ENCODE results near the gene SGSM2. TPM values are rescaled to one million over a fixed set of nuclear protein-coding genes. Genes with fewer than 3 reads are reported as not detected.

Gene SGSM2
- total RNA-seq, 1 donor from 2014 or later: 19.8 TPM

DNA sequence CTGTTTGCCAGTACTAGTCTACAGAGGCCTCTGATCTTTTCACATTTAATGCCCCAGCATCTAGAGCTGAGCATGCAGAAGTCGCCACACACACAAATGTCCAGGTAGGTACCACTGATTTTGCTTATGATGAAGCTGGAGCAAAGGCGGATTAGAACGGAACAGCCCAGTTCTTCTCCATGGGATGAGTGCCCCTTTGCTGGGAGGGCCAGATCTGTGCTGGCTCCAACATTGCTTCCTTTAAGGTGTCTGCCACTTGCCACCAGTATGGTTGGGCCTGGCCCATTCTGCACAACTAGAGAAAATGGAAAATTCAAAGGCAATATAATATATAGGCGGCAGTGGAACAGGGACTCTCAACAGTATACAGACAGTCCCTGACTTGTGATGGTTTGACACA lies 65.7 kb downstream of the SGSM2 start:
- peaks cover 0 to 4% (median 0%) of the 10 kb centered on the region in 3 donors for H3K36me3 ChIP-seq (ENCODE audit: control insufficient read depth in 3 of 3, insufficient read depth in 3 of 3, low read length in 3 of 3)
- H3K4me3 ChIP-seq (ENCODE audit: low read length in 3 of 3): peak overlapping the region; percentile 65 to 99 (median 73)
- no peaks in the 10 kb centered on the region for H3K9me3 ChIP-seq (ENCODE audit: control insufficient read depth in 3 of 3, low read length in 3 of 3)
- H3K27me3 ChIP-seq (ENCODE audit: control insufficient read depth in 3 of 3, insufficient read depth in 3 of 3, low read length in 3 of 3): no peaks in the 10 kb centered on the region
- H3K9ac ChIP-seq (ENCODE audit: low read depth in 1 of 3, low read length in 3 of 3): peak overlapping the region in 1 of 3 donors; percentile 79
- no peak overlapping the region for H3K27ac ChIP-seq (ENCODE audit: low read depth, low read length)
- peaks cover 54 to 59% (median 58%) of the 10 kb centered on the region in 3 donors for H3K4me1 ChIP-seq (ENCODE audit: control insufficient read depth in 3 of 3, insufficient read depth in 3 of 3, low read length in 3 of 3)

DNA sequence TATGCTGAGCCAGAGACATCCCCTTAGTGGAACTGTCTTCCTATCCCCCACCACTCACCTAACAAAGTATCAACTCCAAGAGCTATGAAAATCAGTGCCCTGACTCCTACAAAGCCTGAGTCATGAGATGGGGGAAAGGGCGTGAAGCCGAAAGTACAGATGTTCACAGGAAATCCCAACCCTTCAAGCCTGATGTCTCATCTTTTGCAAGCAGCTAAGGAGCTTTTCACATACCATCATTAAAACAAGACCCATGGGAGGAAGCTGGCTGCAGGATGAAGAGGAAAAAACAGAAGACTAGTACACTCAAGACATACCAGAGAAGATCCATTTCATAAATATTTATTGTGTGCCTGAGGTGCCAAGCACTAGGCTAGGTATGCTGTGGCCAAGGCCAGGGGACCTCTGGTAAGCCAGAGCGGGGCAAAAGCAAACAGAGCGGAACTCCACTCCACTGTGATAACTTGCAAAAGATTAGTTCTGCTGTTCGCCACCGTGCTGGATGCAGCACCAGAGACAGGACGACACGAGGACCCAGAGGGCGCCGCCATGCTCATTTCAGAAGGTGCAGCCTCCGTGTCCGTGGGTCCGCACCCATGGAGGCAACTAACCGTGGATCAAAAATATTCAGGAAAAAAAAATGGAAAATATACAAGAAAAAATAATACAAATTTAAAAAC lies 68.1 kb downstream of the SGSM2 start:
- Histone ChIP-seq H3K4me3 (ENCODE audit: low read length in 3 of 3) (no peak overlapping the region), H3K27me3 (ENCODE audit: control insufficient read depth in 3 of 3, insufficient read depth in 3 of 3, low read length in 3 of 3) (no peaks in the 10 kb centered on the region), H3K27ac (ENCODE audit: low read depth, low read length) (peak overlapping the region; percentile 86), H3K9me3 (ENCODE audit: control insufficient read depth in 3 of 3, low read length in 3 of 3) (no peaks in the 10 kb centered on the region), H3K9ac (ENCODE audit: low read depth in 1 of 3, low read length in 3 of 3) (no peak overlapping the region), H3K36me3 (ENCODE audit: control insufficient read depth in 3 of 3, insufficient read depth in 3 of 3, low read length in 3 of 3) (peaks cover 0 to 2% (median 0%) of the 10 kb centered on the region in 3 donors), H3K4me1 (ENCODE audit: control insufficient read depth in 3 of 3, insufficient read depth in 3 of 3, low read length in 3 of 3) (peaks cover 42 to 49% (median 43%) of the 10 kb centered on the region in 3 donors)

DNA sequence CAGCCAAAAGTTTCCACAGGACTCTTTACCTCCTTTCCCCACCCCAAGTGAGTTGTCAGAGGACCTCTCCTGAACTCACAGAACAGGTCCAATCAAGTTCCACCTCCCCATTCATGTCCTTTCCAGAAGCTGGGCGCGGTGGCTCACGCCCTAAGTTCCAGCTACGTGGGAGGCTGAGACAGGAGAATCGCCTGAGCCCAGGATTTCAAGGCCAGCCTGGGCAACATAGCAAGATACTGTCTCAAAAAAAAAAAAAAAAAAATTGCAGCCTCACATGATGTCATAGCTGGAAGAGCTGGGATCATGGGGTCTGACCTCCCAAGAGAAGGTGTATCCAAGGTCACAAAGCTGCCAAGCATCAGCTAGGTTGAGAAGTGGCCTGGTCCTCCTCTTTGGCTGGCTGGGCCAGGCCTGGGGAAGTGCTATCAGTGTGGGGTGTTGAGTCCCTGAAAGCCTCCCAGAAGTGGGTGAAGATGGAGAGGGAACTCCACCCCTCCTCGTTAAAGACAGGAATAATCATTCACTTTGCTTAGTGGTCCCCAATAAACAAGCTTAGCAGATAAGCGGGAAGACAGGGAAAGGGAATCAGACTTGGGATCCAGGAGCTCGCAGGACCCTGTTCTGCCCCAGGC lies 69.1 kb downstream of the SGSM2 start:
- Histone ChIP-seq H3K27me3 (ENCODE audit: control insufficient read depth in 3 of 3, insufficient read depth in 3 of 3, low read length in 3 of 3) (no peaks in the 10 kb centered on the region), H3K9ac (ENCODE audit: low read depth in 1 of 3, low read length in 3 of 3) (peak overlapping the region; percentile 45 to 76 (median 65)), H3K4me3 (ENCODE audit: low read length in 3 of 3) (peak overlapping the region in 1 of 3 donors; percentile 48), H3K9me3 (ENCODE audit: control insufficient read depth in 3 of 3, low read length in 3 of 3) (no peaks in the 10 kb centered on the region), H3K36me3 (ENCODE audit: control insufficient read depth in 3 of 3, insufficient read depth in 3 of 3, low read length in 3 of 3) (peaks cover 0 to 4% (median 0%) of the 10 kb centered on the region in 3 donors), H3K27ac (ENCODE audit: low read depth, low read length) (peak overlapping the region; percentile 86), H3K4me1 (ENCODE audit: control insufficient read depth in 3 of 3, insufficient read depth in 3 of 3, low read length in 3 of 3) (peaks cover 42 to 49% (median 43%) of the 10 kb centered on the region in 3 donors)

DNA sequence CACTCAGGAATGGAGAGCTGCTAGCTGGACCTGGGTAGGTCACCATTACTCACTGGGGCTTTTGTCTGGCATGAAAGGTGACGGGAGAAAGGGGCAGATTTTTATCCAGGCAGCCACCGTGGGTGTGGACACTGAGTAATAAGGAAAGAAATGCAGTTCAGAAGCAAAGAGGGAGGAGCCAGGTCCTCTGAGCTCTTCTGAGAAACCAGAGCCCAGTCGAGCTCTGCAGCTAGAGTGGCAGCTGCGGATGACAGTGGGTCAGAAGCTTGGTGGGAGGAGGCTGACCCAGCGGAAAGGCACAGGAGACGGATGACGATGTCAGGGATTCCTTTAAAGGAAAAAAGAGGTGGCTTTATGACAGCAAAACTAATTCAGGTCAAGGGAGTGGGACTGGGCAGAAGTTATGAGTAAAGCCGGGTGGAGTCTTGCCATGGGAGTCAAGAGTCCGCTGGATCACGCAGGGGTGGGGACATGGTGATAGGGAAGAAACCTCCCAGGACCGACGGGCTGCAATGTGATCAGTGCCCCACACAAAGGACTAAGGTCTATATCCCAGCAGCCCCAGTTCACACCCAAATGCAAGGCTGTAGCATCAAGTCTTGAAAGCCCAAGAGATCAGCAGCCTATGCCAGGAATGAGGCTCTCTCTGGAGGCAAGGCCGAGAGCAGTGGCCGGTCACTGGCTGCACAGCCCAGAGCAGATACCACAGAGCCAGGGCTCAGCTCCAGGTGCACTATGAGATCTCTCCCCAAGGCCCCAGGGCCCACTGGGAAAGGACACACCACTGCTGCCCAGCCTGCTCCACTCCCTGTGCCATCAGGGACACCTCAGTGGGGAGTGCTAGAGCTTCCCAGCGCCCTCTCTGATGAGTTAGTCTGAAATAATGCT lies 69.8 kb downstream of the SGSM2 start:
- Histone ChIP-seq H3K27ac (ENCODE audit: low read depth, low read length) (peak overlapping the region; percentile 86), H3K9ac (ENCODE audit: low read depth in 1 of 3, low read length in 3 of 3) (peak overlapping the region; percentile 62 to 76 (median 65)), H3K4me3 (ENCODE audit: low read length in 3 of 3) (peak overlapping the region; percentile 6 to 48 (median 14)), H3K9me3 (ENCODE audit: control insufficient read depth in 3 of 3, low read length in 3 of 3) (no peaks in the 10 kb centered on the region), H3K4me1 (ENCODE audit: control insufficient read depth in 3 of 3, insufficient read depth in 3 of 3, low read length in 3 of 3) (peaks cover 41 to 46% (median 41%) of the 10 kb centered on the region in 3 donors), H3K27me3 (ENCODE audit: control insufficient read depth in 3 of 3, insufficient read depth in 3 of 3, low read length in 3 of 3) (no peaks in the 10 kb centered on the region), H3K36me3 (ENCODE audit: control insufficient read depth in 3 of 3, insufficient read depth in 3 of 3, low read length in 3 of 3) (peaks cover 0 to 4% (median 0%) of the 10 kb centered on the region in 3 donors)

DNA sequence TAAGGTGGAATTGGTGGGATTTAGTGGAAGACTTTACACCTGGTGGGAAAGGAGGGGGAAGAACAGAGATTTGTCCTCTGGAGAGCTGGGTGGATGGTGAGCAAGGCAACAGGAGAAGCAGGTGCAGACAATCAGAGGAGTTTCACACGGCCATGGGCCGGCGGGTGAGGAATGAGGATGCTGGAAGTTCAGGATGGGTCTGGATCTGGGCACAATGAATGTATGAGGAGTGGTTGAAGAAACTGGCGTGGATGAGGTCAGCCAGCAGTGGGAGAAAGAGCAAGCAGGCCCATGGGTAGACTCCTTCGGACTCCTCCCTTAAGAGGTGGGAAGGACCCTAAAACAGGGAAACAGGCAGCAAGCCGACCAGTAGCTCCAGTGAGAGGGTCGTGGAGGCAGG lies 73.7 kb downstream of the SGSM2 start:
- Histone ChIP-seq H3K36me3 (ENCODE audit: control insufficient read depth in 3 of 3, insufficient read depth in 3 of 3, low read length in 3 of 3) (peaks cover 9 to 12% (median 10%) of the 10 kb centered on the region in 3 donors), H3K27me3 (ENCODE audit: control insufficient read depth in 3 of 3, insufficient read depth in 3 of 3, low read length in 3 of 3) (no peaks in the 10 kb centered on the region), H3K9ac (ENCODE audit: low read depth in 1 of 3, low read length in 3 of 3) (no peak overlapping the region), H3K4me3 (ENCODE audit: low read length in 3 of 3) (no peak overlapping the region), H3K9me3 (ENCODE audit: control insufficient read depth in 3 of 3, low read length in 3 of 3) (no peaks in the 10 kb centered on the region), H3K27ac (ENCODE audit: low read depth, low read length) (no peak overlapping the region), H3K4me1 (ENCODE audit: control insufficient read depth in 3 of 3, insufficient read depth in 3 of 3, low read length in 3 of 3) (peaks cover 18 to 23% (median 19%) of the 10 kb centered on the region in 3 donors)

DNA sequence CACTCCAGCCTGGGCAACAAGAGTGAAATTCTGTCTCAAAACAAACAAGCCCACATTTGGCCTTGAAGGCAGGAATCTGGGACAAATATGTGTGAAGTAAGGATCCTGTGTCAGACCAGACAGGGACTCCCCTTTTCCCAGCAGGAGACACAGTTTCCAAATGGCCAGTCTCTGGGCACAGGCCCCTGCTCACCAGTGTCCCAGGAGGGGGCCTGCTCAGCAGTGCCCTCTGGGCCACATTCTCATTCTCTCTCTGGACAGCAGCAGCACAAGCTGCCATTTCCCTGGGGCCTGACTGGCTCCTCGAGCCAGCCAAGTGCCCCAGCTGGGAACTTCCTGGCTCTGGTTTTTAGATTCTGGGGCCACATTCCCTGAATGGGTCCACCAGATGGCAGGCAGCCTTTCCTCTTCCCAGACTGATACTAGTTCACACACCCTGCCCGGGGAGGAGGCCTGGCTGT lies 75.3 kb downstream of the SGSM2 start:
- Histone ChIP-seq H3K4me1 (ENCODE audit: control insufficient read depth in 3 of 3, insufficient read depth in 3 of 3, low read length in 3 of 3) (peaks cover 3 to 14% (median 11%) of the 10 kb centered on the region in 3 donors), H3K27me3 (ENCODE audit: control insufficient read depth in 3 of 3, insufficient read depth in 3 of 3, low read length in 3 of 3) (no peaks in the 10 kb centered on the region), H3K9me3 (ENCODE audit: control insufficient read depth in 3 of 3, low read length in 3 of 3) (no peaks in the 10 kb centered on the region), H3K27ac (ENCODE audit: low read depth, low read length) (peak overlapping the region; percentile 30), H3K9ac (ENCODE audit: low read depth in 1 of 3, low read length in 3 of 3) (peak overlapping the region in 1 of 3 donors; percentile 25), H3K36me3 (ENCODE audit: control insufficient read depth in 3 of 3, insufficient read depth in 3 of 3, low read length in 3 of 3) (peaks cover 9 to 12% (median 10%) of the 10 kb centered on the region in 3 donors), H3K4me3 (ENCODE audit: low read length in 3 of 3) (no peak overlapping the region)

DNA sequence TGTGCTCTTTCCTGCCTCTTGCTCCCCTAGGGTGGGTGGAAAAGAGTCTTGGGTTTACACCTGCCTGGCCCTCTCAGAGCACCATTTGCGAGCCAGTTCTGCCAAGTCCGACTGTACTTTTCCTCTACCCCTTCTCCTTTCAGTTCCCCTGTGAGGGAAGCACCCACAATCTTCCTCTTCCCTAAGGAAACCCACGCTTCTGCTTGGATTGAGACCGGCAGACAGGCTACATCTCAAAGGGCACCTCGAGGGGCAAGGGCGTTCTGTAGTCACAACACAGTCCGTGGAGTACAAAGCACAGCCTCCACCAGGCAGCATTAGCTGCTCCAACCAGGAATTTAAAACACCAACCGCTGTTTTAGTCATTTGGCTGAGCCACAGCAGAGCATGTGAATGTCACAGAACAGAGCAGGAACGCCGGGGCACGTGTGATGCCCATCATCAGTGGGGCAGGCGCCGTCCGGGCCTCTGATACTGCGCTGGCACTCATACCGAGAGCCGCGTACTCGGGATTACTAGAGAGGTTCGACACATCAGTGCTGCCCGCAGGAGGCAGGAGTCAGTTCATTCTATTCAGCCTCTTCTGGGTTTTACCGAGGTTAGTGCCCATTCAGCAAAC lies 77.3 kb downstream of the SGSM2 start:
- Histone ChIP-seq H3K4me3 (ENCODE audit: low read length in 3 of 3) (no peak overlapping the region), H3K36me3 (ENCODE audit: control insufficient read depth in 3 of 3, insufficient read depth in 3 of 3, low read length in 3 of 3) (peaks cover 14 to 21% (median 15%) of the 10 kb centered on the region in 3 donors), H3K9ac (ENCODE audit: low read depth in 1 of 3, low read length in 3 of 3) (no peak overlapping the region), H3K27ac (ENCODE audit: low read depth, low read length) (no peak overlapping the region), H3K27me3 (ENCODE audit: control insufficient read depth in 3 of 3, insufficient read depth in 3 of 3, low read length in 3 of 3) (no peaks in the 10 kb centered on the region), H3K4me1 (ENCODE audit: control insufficient read depth in 3 of 3, insufficient read depth in 3 of 3, low read length in 3 of 3) (peaks cover 7 to 30% (median 23%) of the 10 kb centered on the region in 3 donors), H3K9me3 (ENCODE audit: control insufficient read depth in 3 of 3, low read length in 3 of 3) (no peaks in the 10 kb centered on the region)

DNA sequence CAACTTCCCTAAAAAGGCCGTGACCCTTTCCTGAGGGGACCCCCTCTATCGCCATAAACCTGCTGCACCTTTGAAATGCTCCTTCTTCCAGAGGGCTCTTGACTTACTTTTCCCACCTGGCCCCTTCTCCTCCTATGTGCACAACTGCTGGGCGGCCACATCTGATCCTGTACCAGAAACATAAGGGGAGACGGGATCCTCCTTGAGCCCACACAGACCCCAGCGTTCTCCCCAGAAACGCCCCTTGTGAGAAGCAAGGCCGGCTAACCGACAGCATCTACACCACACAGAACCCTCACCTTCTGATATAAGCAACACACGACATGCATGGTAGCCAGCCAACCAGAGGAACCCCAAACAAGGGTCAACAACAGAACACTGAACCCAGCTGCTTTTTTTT lies 77.8 kb downstream of the SGSM2 start:
- no peaks in the 10 kb centered on the region for H3K9me3 ChIP-seq (ENCODE audit: control insufficient read depth in 3 of 3, low read length in 3 of 3)
- peaks cover 7 to 30% (median 25%) of the 10 kb centered on the region in 3 donors for H3K4me1 ChIP-seq (ENCODE audit: control insufficient read depth in 3 of 3, insufficient read depth in 3 of 3, low read length in 3 of 3)

DNA sequence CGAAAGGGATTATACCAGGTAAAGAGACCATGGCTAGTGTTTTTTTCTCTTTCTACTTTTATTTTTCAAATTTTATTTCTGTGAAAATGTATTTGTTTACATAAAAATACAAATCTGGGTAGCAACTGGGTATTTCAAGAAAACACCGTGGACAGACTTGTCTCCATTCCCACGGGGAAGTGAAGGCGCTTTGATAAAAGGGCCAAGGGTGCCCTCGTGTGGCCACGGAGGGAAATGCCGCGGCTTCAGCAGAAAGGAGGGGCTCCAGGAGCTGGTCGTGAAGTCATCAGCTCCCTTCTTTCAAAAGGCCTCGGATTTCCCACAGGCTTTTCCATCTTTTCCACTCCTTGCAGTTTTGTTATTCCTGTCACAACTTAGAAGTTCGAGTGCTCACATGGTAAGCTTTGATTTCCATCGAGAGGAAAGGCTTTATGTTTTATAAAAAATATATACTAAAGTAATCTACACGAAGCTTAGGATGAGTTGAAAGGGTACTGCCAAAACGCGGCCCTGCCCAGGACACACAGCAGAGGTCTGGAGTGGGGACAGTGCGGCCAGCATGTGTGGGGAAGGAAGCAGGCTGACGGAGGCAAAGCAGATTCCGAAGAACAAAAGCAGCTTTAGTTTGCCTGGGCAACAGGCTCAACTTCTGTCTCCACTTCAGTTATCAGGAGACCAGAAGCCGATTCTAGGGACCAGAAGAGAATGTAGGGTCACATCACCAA lies 78.9 kb downstream of the SGSM2 start:
- peaks cover 18 to 31% (median 20%) of the 10 kb centered on the region in 3 donors for H3K36me3 ChIP-seq (ENCODE audit: control insufficient read depth in 3 of 3, insufficient read depth in 3 of 3, low read length in 3 of 3)
- no peaks in the 10 kb centered on the region for H3K27me3 ChIP-seq (ENCODE audit: control insufficient read depth in 3 of 3, insufficient read depth in 3 of 3, low read length in 3 of 3)
- peak overlapping the region in 2 of 3 donors; percentile 9 to 10 for H3K9ac ChIP-seq (ENCODE audit: low read depth in 1 of 3, low read length in 3 of 3)
- peaks cover 7 to 30% (median 25%) of the 10 kb centered on the region in 3 donors for H3K4me1 ChIP-seq (ENCODE audit: control insufficient read depth in 3 of 3, insufficient read depth in 3 of 3, low read length in 3 of 3)
- H3K9me3 ChIP-seq (ENCODE audit: control insufficient read depth in 3 of 3, low read length in 3 of 3): no peaks in the 10 kb centered on the region
- H3K4me3 ChIP-seq (ENCODE audit: low read length in 3 of 3): no peak overlapping the region
- no peak overlapping the region for H3K27ac ChIP-seq (ENCODE audit: low read depth, low read length)

More for the DNA sequence above, 77.8 kb downstream of the SGSM2 start:
- no peak overlapping the region for H3K27ac ChIP-seq (ENCODE audit: low read depth, low read length)
- no peak overlapping the region for H3K9ac ChIP-seq (ENCODE audit: low read depth in 1 of 3, low read length in 3 of 3)
- no peaks in the 10 kb centered on the region for H3K27me3 ChIP-seq (ENCODE audit: control insufficient read depth in 3 of 3, insufficient read depth in 3 of 3, low read length in 3 of 3)
- peaks cover 17 to 25% (median 19%) of the 10 kb centered on the region in 3 donors for H3K36me3 ChIP-seq (ENCODE audit: control insufficient read depth in 3 of 3, insufficient read depth in 3 of 3, low read length in 3 of 3)
- no peak overlapping the region for H3K4me3 ChIP-seq (ENCODE audit: low read length in 3 of 3)
